A673 (cell line): ENCODE results near the gene CALML4. TPM values are rescaled to one million over a fixed set of nuclear protein-coding genes. Genes with fewer than 3 reads are reported as not detected.

Source experiments
- BruUV-seq: library from RNA; stranded (reverse); fragments of 400-500 nt; replicated peaks from 2 replicates; lab custom pipeline; 2021; lab: Mats Ljungman, UMichigan
- CTCF ChIA-PET: fragments of 300-600 bp; sonication (Branson Sonifier 250); formaldehyde crosslinking; loops from one replicate; lab custom pipeline; 2022; ENCODE audit warnings: antibody characterized with exemption; lab: Charles Lee
- POLR2A ChIA-PET: fragments of 300-600 bp; sonication (Branson Sonifier 250); formaldehyde crosslinking; loops from one replicate; lab custom pipeline; 2022; ENCODE audit warnings: antibody characterized with exemption; ENCODE audit not compliant: low non-redundant PET; lab: Charles Lee
- DNase-seq: peaks from one replicate; pipeline ENCODE4 v3.0.0-alpha.2; 2015; ENCODE audit warnings: low spot score
- H3K27ac ChIP-seq: fragments of 200-600 bp; sonication (generic); 2 replicates; pipeline ENCODE4 v1.5.1; 2016; ENCODE audit warnings: mixed run types, low read depth, mild to moderate bottlenecking, mixed read lengths, antibody characterized with exemption, low read length; ENCODE audit not compliant: poor library complexity, severe bottlenecking
- H3K27me3 ChIP-seq: fragments of 200-600 bp; sonication (generic); replicated peaks from 2 replicates; pipeline ENCODE4 v1.6.1; 2017; ENCODE audit warnings: mixed run types, low read depth, mild to moderate bottlenecking, mixed read lengths, antibody characterized with exemption, low read length; ENCODE audit not compliant: insufficient read depth, poor library complexity
- H3K36me3 ChIP-seq: fragments of 200-600 bp; sonication (generic); 2 replicates; pipeline ENCODE4 v1.6.1; 2016; ENCODE audit warnings: mixed run types, mild to moderate bottlenecking, mixed read lengths, antibody characterized with exemption, low read length; ENCODE audit not compliant: insufficient read depth, poor library complexity, severe bottlenecking
- H3K4me1 ChIP-seq: fragments of 200-600 bp; sonication (generic); 2 replicates; pipeline ENCODE4 v1.6.1; 2017; ENCODE audit warnings: mixed run types, mild to moderate bottlenecking, mixed read lengths, antibody characterized with exemption, low read length; ENCODE audit not compliant: insufficient read depth, poor library complexity, severe bottlenecking
- H3K4me3 ChIP-seq: fragments of 200-600 bp; sonication (generic); 2 replicates; pipeline ENCODE4 v1.5.1; 2016; ENCODE audit warnings: low read depth, mixed run types, mild to moderate bottlenecking, mixed read lengths, low read length; ENCODE audit not compliant: poor library complexity, severe bottlenecking
- H3K9me3 ChIP-seq: fragments of 200-600 bp; sonication (generic); 2 replicates; pipeline ENCODE4 v1.6.1; 2016; ENCODE audit warnings: mixed run types, low read depth, mild to moderate bottlenecking, mixed read lengths, antibody characterized with exemption, low read length; ENCODE audit not compliant: poor library complexity, severe bottlenecking
- CTCF ChIP-seq: fragments of 300-800, 200-600 bp; sonication (generic); conservative IDR thresholded peaks from 2 replicates; pipeline ENCODE4 v1.5.1; 2017; ENCODE audit warnings: low read depth, mild to moderate bottlenecking, antibody characterized with exemption, low read length, moderate library complexity, mixed read lengths
- EZH2 ChIP-seq: fragments of 200-600 bp; sonication (generic); IDR thresholded peaks from 2 replicates; pipeline ENCODE4 v1.6.1; 2017; ENCODE audit warnings: borderline replicate concordance, low read depth, mild to moderate bottlenecking, mixed read lengths, antibody characterized with exemption, low read length; ENCODE audit not compliant: poor library complexity, severe bottlenecking
- intact Hi-C: fragments of 100-400 bp; cut with micrococcal nuclease; formaldehyde crosslinking; loops from one replicate; pipeline ENCODE4 v1.10.0; 2022; ENCODE audit not compliant: unreplicated experiment
- total RNA-seq: library from RNA; stranded (reverse); gene quantifications from 2 replicates; pipeline ENCODE4 v1.2.3, GENCODE V29; 2021

Gene CALML4
- total RNA-seq, 1 experiment from 2014 or later, result 9.1 TPM

DNA sequence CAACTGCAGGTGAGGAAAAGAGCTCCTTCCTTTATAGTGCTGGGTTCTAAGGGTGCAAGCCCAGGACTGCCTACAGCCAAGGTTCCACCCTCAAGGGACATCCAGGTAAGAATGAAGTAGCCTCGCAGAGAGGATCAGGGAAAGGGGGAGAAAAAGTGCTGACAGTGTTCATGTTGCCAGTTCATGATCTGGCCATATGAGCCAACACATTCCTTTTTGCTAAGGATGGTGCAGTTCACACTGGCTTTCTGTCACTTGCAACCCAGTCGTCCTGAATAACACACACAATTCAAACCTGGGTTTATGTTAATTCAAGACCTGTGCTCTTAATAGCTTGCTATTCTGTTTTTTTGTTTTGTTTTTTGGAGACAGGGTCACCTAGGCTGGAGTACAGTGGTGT, 15.4 kb upstream of the CALML4 start:
- CTCF ChIA-PET, result no interaction called here
- POLR2A ChIA-PET, result no interaction called here
- intact Hi-C loops, result no loop called here
- Histone ChIP-seq H3K27me3 (no peaks in the 10 kb centered on the region), H3K4me1 (no peaks in the 10 kb centered on the region), H3K9me3 (no peaks in the 10 kb centered on the region), H3K36me3 (peaks cover 15% of the 10 kb centered on the region), H3K27ac (no peak overlapping the region), H3K4me3 (no peak overlapping the region)
- DNase-seq, result no peak
- no peak for TF ChIP-seq EZH2
- no peak for TF ChIP-seq CTCF
- BruUV-seq, result no TSS peak

- ChIA-PET CTCF (no interaction called here), POLR2A (no interaction called here)
- no peaks in the 10 kb centered on the region for H3K9me3 ChIP-seq
- DNase-seq, result no peak
- intact Hi-C loops, result no loop called here
- peaks cover 15% of the 10 kb centered on the region for H3K36me3 ChIP-seq
- no peak for TF ChIP-seq CTCF
- no peak for TF ChIP-seq EZH2
- no peak overlapping the region for H3K27ac ChIP-seq
- no peaks in the 10 kb centered on the region for H3K27me3 ChIP-seq
- BruUV-seq, result no TSS peak
- no peak overlapping the region for H3K4me3 ChIP-seq
- H3K4me1 ChIP-seq, result no peaks in the 10 kb centered on the region
These were observed 14.0 kb upstream of the CALML4 start for GRCh38 chr15:68218847-68219798.

GRCh38 chr15:68218331-68218730, 13.2 kb upstream of the CALML4 start:
- no peak overlapping the region for H3K27ac ChIP-seq
- H3K4me3 ChIP-seq, result no peak overlapping the region
- H3K9me3 ChIP-seq, result no peaks in the 10 kb centered on the region
- no TSS peak for BruUV-seq
- H3K27me3 ChIP-seq, result no peaks in the 10 kb centered on the region
- TF ChIP-seq EZH2 (no peak), CTCF (no peak)
- POLR2A ChIA-PET, result no interaction called here
- intact Hi-C loops, result no loop called here
- no peaks in the 10 kb centered on the region for H3K4me1 ChIP-seq
- CTCF ChIA-PET, result no interaction called here
- DNase-seq, result no peak
- H3K36me3 ChIP-seq, result peaks cover 15% of the 10 kb centered on the region
